GM10248 (cell line): ENCODE data around the gene PCP4.

Experiments used
- CTCF ChIA-PET: fragments of 300-600 bp; sonication (Branson Sonifier 250); formaldehyde crosslinking; extraction: SDS; loops from one replicate; lab custom pipeline; 2021; ENCODE audit warnings: antibody characterized with exemption; lab: Yijun Ruan, JAX
- POLR2A ChIA-PET: fragments of 350-650 bp; sonication (Branson Sonifier 250); formaldehyde crosslinking; extraction: SDS; loops from one replicate; lab custom pipeline; 2020; ENCODE audit warnings: antibody characterized with exemption; lab: Yijun Ruan, JAX
- DNase-seq: peaks from one replicate; pipeline ENCODE4 v3.0.0; 2012; ENCODE audit errors: extremely low spot score
- CTCF ChIP-seq: IDR thresholded peaks from 2 replicates; pipeline ENCODE4 v1.5.1; 2012; ENCODE audit warnings: mild to moderate bottlenecking, low read depth; ENCODE audit errors: extremely low read depth, missing control alignments, control extremely low read depth

PCP4 gene

GRCh38 chr21:39840373-39841097 lies 26.7 kb upstream of the PCP4 start:
- POLR2A ChIA-PET: no interaction called here
- CTCF ChIA-PET: no interaction called here
- no peak for DNase-seq
- no peak for TF ChIP-seq CTCF

GRCh38 chr21:39842741-39843459 lies 24.3 kb upstream of the PCP4 start:
- ChIA-PET CTCF (no interaction called here), POLR2A (no interaction called here)
- no peak for DNase-seq
- TF ChIP-seq CTCF: no peak

GRCh38 chr21:39843483-39843882 lies 23.8 kb upstream of the PCP4 start:
- ChIA-PET POLR2A (no interaction called here), CTCF (no interaction called here)
- DNase-seq: no peak
- no peak for TF ChIP-seq CTCF

- ChIA-PET CTCF (no interaction called here), POLR2A (no interaction called here)
- no peak for TF ChIP-seq CTCF
- no peak for DNase-seq
Measured at GRCh38 chr21:39843916-39844315, 23.3 kb upstream of the PCP4 start.

- TF ChIP-seq CTCF: no peak
- no peak for DNase-seq
- ChIA-PET POLR2A (no interaction called here), CTCF (no interaction called here)
Measured at GRCh38 chr21:39845571-39846130, 21.6 kb upstream of the PCP4 start.

- no peak for DNase-seq
- no peak for TF ChIP-seq CTCF
- ChIA-PET CTCF (no interaction called here), POLR2A (no interaction called here)
Measured at GRCh38 chr21:39847877-39848276, 19.4 kb upstream of the PCP4 start.
